Glomerular endothelial cell (primary cell): ENCODE data around the gene SLC25A12. TPM values are rescaled to one million over a fixed set of nuclear protein-coding genes. Genes with fewer than 3 reads are reported as not detected.
"Not testable (repeated sequence)": the region's sequence is repeated elsewhere in the genome, so short reads cannot be mapped to it uniquely, and the experiment has no call there.

Experiments
- DNase-seq: peaks from one replicate; pipeline ENCODE4 v3.0.0-alpha.2; 2011; ENCODE audit warnings: low read depth, low spot score; ENCODE audit errors: extremely low read depth
- total RNA-seq: library from RNA; depleted of rRNA; stranded (reverse); fragments of >200 nt; gene quantifications from 2 replicates; pipeline ENCODE4 v1.2.3, GENCODE V29; 2015

SLC25A12 gene
- total RNA-seq, 1 donor from 2014 or later: 11.7 TPM

GRCh38 chr2:171793691-171794678 lies 100.1 kb downstream of the SLC25A12 start:
- no peak for DNase-seq

- DNase-seq: no peak
Observed at GRCh38 chr2:171792886-171793580, 101.0 kb downstream of the SLC25A12 start.

GRCh38 chr2:171792157-171792556 lies 101.9 kb downstream of the SLC25A12 start:
- no peak for DNase-seq

- DNase-seq: no peak
Observed at GRCh38 chr2:171791361-171791760, 102.7 kb downstream of the SLC25A12 start.

- DNase-seq: no peak
Observed at GRCh38 chr2:171789956-171790355, 104.1 kb downstream of the SLC25A12 start.

- DNase-seq: no peak
Observed at GRCh38 chr2:171788316-171788993, 105.6 kb downstream of the SLC25A12 start.

- no peak for DNase-seq
Observed at GRCh38 chr2:171787333-171788072, 106.5 kb downstream of the SLC25A12 start.

- DNase-seq: no peak
Observed at GRCh38 chr2:171785450-171785849, 108.6 kb downstream of the SLC25A12 start.

- no peak for DNase-seq
Observed at GRCh38 chr2:171778515-171778914, 115.5 kb downstream of the SLC25A12 start.

- DNase-seq: not testable (repeated sequence)
Observed at GRCh38 chr2:171774581-171774980, 119.5 kb downstream of the SLC25A12 start.

GRCh38 chr2:171772373-171772772 lies 121.7 kb downstream of the SLC25A12 start:
- DNase-seq: no peak

- no peak for DNase-seq
Observed at GRCh38 chr2:171771463-171771862, 122.6 kb downstream of the SLC25A12 start.

GRCh38 chr2:171763602-171764001 lies 130.4 kb downstream of the SLC25A12 start:
- DNase-seq: no peak

GRCh38 chr2:171762879-171763573 lies 131.0 kb downstream of the SLC25A12 start:
- DNase-seq: no peak

- not testable (repeated sequence) for DNase-seq
Observed at GRCh38 chr2:171761176-171761575, 132.9 kb downstream of the SLC25A12 start.

- DNase-seq: not testable (repeated sequence)
Observed at GRCh38 chr2:171758762-171759161, 135.3 kb downstream of the SLC25A12 start.

- DNase-seq: no peak
Observed at GRCh38 chr2:171754254-171754939, 139.6 kb downstream of the SLC25A12 start.

GRCh38 chr2:171747371-171747770 lies 146.7 kb downstream of the SLC25A12 start:
- no peak for DNase-seq

- no peak for DNase-seq
Observed at GRCh38 chr2:171745806-171746205, 148.2 kb downstream of the SLC25A12 start.
